Measurements from ENCODE around the gene C8B.

Gene C8B

GRCh38 chr1:56972976-56973375 lies 7.2 kb upstream of the C8B start:
- no peaks in the 10 kb centered on the region for H3K4me1 ChIP-seq (ENCODE audit: low read depth, poor library complexity, severe bottlenecking)
- H3K9ac ChIP-seq, result no peak overlapping the region
- no peak overlapping the region for H3K27ac ChIP-seq
- no peaks in the 10 kb centered on the region for H3K79me2 ChIP-seq (ENCODE audit: insufficient read depth, low read depth)
- no peaks in the 10 kb centered on the region for H3K36me3 ChIP-seq (ENCODE audit: insufficient read depth)
- H3K27me3 ChIP-seq (ENCODE audit: insufficient read depth, low read depth), result no peaks in the 10 kb centered on the region
- H2AFZ ChIP-seq (ENCODE audit: low read depth), result no peak overlapping the region
- no peak for TF ChIP-seq CTCF (conservative IDR thresholded peaks at IDR 0.05; ENCODE audit: low read depth, low read length)
- no peaks in the 10 kb centered on the region for H4K20me1 ChIP-seq (ENCODE audit: insufficient read depth)
- no peak overlapping the region for H3K4me2 ChIP-seq
- H3K4me3 ChIP-seq (IDR thresholded peaks at IDR 0.05; ENCODE audit: insufficient read depth, low read depth, low read length), result no peak overlapping the region

GRCh38 chr1:56970280-56970679 lies 4.5 kb upstream of the C8B start:
- H3K4me3 ChIP-seq (IDR thresholded peaks at IDR 0.05; ENCODE audit: insufficient read depth, low read depth, low read length), result no peak overlapping the region
- H3K27me3 ChIP-seq (ENCODE audit: insufficient read depth, low read depth), result no peaks in the 10 kb centered on the region
- no peak overlapping the region for H2AFZ ChIP-seq (ENCODE audit: low read depth)
- no peaks in the 10 kb centered on the region for H3K4me1 ChIP-seq (ENCODE audit: low read depth, poor library complexity, severe bottlenecking)
- H3K4me2 ChIP-seq, result no peak overlapping the region
- no peaks in the 10 kb centered on the region for H3K79me2 ChIP-seq (ENCODE audit: insufficient read depth, low read depth)
- no peak for TF ChIP-seq CTCF (conservative IDR thresholded peaks at IDR 0.05; ENCODE audit: low read depth, low read length)
- no peaks in the 10 kb centered on the region for H4K20me1 ChIP-seq (ENCODE audit: insufficient read depth)
- H3K9ac ChIP-seq, result no peak overlapping the region
- H3K36me3 ChIP-seq (ENCODE audit: insufficient read depth), result no peaks in the 10 kb centered on the region
- H3K27ac ChIP-seq, result no peak overlapping the region

- Histone ChIP-seq H3K9ac (no peak overlapping the region), H3K4me3 (IDR thresholded peaks at IDR 0.05; ENCODE audit: insufficient read depth, low read depth, low read length) (no peak overlapping the region), H3K79me2 (ENCODE audit: insufficient read depth, low read depth) (no peaks in the 10 kb centered on the region), H3K36me3 (ENCODE audit: insufficient read depth) (no peaks in the 10 kb centered on the region), H3K27me3 (ENCODE audit: insufficient read depth, low read depth) (no peaks in the 10 kb centered on the region), H4K20me1 (ENCODE audit: insufficient read depth) (no peaks in the 10 kb centered on the region), H3K27ac (no peak overlapping the region), H2AFZ (ENCODE audit: low read depth) (no peak overlapping the region), H3K4me2 (no peak overlapping the region), H3K4me1 (ENCODE audit: low read depth, poor library complexity, severe bottlenecking) (no peaks in the 10 kb centered on the region)
- TF ChIP-seq CTCF (conservative IDR thresholded peaks at IDR 0.05; ENCODE audit: low read depth, low read length), result no peak
Observed at GRCh38 chr1:56968878-56969495, 3.2 kb upstream of the C8B start.

- no peak overlapping the region for H3K4me3 ChIP-seq (IDR thresholded peaks at IDR 0.05; ENCODE audit: insufficient read depth, low read depth, low read length)
- H4K20me1 ChIP-seq (ENCODE audit: insufficient read depth), result no peaks in the 10 kb centered on the region
Observed at GRCh38 chr1:56967900-56968832, 2.4 kb upstream of the C8B start.

More at GRCh38 chr1:56967900-56968832, 2.4 kb upstream of the C8B start:
- Histone ChIP-seq H3K4me1 (ENCODE audit: low read depth, poor library complexity, severe bottlenecking) (no peaks in the 10 kb centered on the region), H2AFZ (ENCODE audit: low read depth) (no peak overlapping the region), H3K27me3 (ENCODE audit: insufficient read depth, low read depth) (no peaks in the 10 kb centered on the region), H3K4me2 (no peak overlapping the region), H3K27ac (no peak overlapping the region), H3K79me2 (ENCODE audit: insufficient read depth, low read depth) (no peaks in the 10 kb centered on the region), H3K9ac (no peak overlapping the region), H3K36me3 (ENCODE audit: insufficient read depth) (no peaks in the 10 kb centered on the region)
- no peak for TF ChIP-seq CTCF (conservative IDR thresholded peaks at IDR 0.05; ENCODE audit: low read depth, low read length)
